Activated CD4-positive, alpha-beta T cell treated with anti-CD3 and anti-CD28 coated beads for 24 hours (primary cell): ENCODE data around the gene BHLHA15.

Source experiments
- DNase-seq, 2 donors: peaks; one replicate each; pipeline ENCODE4 v3.0.0-alpha.2; 2020; ENCODE audit warnings: low read depth in 2 of 2

BHLHA15 gene

GRCh38 chr7:98187138-98187502 lies 24.1 kb upstream of the BHLHA15 start:
- no peak for DNase-seq

- DNase-seq = no peak
Measured at GRCh38 chr7:98189559-98189958, 21.7 kb upstream of the BHLHA15 start.

- DNase-seq = no peak
Measured at GRCh38 chr7:98191668-98192431, 19.4 kb upstream of the BHLHA15 start.

GRCh38 chr7:98192781-98193457 lies 18.3 kb upstream of the BHLHA15 start:
- no peak for DNase-seq

GRCh38 chr7:98193474-98194180 lies 17.6 kb upstream of the BHLHA15 start:
- no peak for DNase-seq

GRCh38 chr7:98194186-98194585 lies 17.1 kb upstream of the BHLHA15 start:
- DNase-seq = no peak

GRCh38 chr7:98194672-98195457 lies 16.4 kb upstream of the BHLHA15 start:
- no peak for DNase-seq

GRCh38 chr7:98196706-98197605 lies 14.3 kb upstream of the BHLHA15 start:
- no peak for DNase-seq

- no peak for DNase-seq
Measured at GRCh38 chr7:98199131-98199530, 12.1 kb upstream of the BHLHA15 start.

GRCh38 chr7:98200364-98200763 lies 10.9 kb upstream of the BHLHA15 start:
- DNase-seq = no peak

GRCh38 chr7:98202367-98203195 lies 8.7 kb upstream of the BHLHA15 start:
- DNase-seq = peak; percentile 31 to 52

- DNase-seq = no peak
Measured at GRCh38 chr7:98203261-98203963, 7.8 kb upstream of the BHLHA15 start.

GRCh38 chr7:98203964-98204605 lies 7.2 kb upstream of the BHLHA15 start:
- no peak for DNase-seq

GRCh38 chr7:98204670-98205069 lies 6.6 kb upstream of the BHLHA15 start:
- no peak for DNase-seq

GRCh38 chr7:98205162-98205845 lies 5.9 kb upstream of the BHLHA15 start:
- no peak for DNase-seq

GRCh38 chr7:98206451-98207330 lies 4.5 kb upstream of the BHLHA15 start:
- no peak for DNase-seq

- DNase-seq = no peak
Measured at GRCh38 chr7:98209166-98209920, 1.9 kb upstream of the BHLHA15 start.
